Epithelial cell of prostate (primary cell): ENCODE data around the gene RNF113B.

Source experiments
- DNase-seq: peaks from one replicate; pipeline ENCODE4 v3.0.0-alpha.2; 2011; ENCODE audit warnings: low read depth, low spot score
- H3K27ac ChIP-seq: fragments of 450-650 bp; 2 replicates; pipeline ENCODE4 v1.5.1; 2017; ENCODE audit warnings: mild to moderate bottlenecking

RNF113B gene

DNA sequence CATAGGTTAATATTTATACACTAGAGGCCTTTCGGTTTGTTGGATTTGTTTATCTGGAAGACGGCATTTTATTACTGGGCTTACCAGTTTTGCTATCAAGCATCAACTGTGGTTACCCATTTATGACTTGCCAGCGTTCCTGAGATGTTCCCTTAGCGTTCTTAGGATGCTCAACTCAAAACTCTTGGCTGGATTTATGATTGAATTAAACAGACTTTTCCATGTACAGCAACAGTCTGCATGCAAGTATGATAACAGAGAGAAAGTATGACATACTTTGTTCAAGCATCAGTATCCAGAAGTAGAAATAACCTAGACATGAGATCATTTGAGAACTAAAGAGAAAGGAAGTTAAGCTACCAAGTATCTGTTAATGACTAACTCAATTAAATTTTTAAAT is 29.9 kb upstream of the RNF113B start:
- H3K27ac ChIP-seq = peak overlapping the region; percentile 51
- DNase-seq = no peak

DNA sequence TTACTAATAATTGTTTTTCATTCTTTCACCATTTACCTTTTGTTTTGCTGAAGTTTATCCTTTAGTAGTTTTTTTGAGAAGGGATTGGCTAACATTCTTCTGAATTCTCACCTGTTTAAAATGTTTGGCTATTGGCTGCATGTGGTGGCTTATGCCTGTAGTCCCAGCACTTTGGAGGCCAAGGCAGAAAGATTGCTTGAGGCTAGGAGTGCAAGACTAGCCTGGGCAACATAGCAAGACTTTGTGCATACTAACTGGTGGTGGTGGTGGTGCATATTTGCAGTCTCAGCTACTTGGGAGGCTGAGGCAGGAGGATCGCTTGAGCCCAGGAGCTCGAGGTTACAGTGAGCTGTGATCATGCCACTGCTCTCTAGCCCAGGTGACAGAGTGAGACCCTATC is 27.5 kb upstream of the RNF113B start:
- no peak for DNase-seq
- no peak overlapping the region for H3K27ac ChIP-seq

DNA sequence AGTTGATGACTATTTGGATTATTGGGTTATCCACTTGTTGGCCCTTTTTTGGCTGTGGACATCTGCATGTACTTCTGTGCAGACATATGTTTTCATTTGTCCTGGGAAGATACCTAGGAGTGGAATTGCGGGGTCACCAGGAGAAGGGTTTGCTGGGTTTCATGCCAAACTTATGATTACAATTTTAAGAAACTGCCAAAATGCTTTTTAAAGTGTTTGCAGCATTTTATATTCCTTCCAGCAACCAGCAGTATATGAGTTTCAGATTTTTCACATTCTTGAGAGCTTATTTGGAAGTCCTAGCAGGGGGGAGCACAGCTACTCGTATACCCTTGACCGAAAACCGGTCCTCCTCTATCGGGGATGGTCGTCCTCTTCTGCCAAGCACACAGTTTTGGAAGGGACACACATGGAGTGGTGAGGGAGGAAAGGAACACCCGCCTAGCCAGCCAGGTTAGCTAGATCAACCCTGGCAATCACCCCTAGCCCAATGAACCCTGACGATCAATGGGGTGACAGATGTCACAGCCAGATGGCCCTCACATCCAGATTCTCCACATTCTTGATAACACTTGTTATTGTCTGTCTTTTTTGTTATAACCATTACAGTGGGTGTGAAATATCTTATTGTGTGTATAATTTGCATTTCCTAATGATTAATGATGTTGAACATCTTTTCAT is 26.7 kb upstream of the RNF113B start:
- no peak overlapping the region for H3K27ac ChIP-seq
- DNase-seq = no peak

DNA sequence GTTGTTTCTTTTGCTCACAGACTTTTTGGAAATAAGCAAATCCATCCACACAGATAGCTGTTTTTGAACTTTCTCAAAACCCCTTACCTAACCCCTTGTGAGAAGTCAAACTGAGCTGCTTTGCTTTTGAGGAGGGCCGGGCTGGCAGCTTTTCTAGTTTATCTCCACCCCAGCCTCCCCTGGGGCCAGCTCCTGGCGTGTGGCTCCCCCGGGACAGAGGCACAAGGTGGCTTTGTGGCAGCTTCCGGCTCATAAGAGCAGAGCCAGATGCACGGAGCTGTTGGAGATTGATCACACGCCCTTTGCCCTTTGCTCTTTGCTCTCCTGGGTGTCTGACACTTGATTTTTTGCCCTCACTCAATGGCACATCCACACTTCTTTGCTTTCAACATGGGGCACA is 24.9 kb upstream of the RNF113B start:
- H3K27ac ChIP-seq = no peak overlapping the region
- no peak for DNase-seq

DNA sequence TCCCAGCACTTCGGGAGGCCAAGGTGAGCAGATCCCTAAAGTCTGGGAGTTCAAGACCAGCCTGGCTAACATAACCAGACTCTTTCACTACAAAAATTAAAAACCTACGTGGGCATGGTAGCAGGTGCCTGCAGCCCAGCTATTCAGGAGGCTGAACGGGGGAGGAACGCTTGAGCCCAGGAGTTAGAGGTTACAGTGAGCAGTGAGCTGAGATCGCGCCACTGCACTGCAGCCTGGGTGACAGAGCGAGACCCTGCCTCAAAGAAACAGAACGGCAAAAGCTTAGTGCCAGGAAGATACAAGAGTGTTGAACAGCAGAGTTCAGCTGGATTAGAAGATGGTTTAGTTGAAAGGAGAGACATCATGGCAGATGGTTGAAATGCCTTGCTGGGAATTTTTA is 24.1 kb upstream of the RNF113B start:
- H3K27ac ChIP-seq = no peak overlapping the region
- no peak for DNase-seq

DNA sequence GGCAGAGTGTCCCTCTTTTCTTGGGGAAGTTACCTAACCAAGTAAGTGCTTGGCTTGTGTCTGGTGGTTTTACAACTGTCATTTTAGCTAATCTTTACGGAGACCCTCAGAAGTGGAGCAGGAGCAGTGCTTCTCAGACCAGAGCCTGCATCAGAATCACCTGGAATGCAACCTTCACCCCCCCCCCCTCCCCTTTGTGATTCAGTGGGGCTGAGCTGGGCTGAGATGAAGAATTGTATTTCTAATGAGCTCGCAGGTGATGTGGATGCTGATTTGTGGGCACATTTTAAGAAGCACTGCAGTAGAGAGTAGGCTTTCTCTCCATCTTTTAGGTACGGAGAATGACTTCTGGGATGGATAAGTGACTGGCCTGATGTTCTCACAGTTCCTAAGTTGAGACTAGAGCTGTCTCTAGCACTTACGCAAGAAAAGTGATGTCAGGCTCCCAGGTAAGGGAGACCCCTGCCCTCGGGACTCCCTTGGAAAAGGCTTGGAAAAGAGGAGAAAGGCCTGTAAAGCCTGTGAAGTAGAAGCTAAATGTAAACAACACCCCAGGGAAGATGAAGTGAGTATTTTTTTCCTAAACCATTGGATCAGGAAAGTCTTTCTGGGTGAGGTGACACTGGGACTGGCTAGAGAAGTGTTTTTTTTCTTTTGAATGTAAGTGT is 23.3 kb upstream of the RNF113B start:
- no peak overlapping the region for H3K27ac ChIP-seq
- DNase-seq = no peak

DNA sequence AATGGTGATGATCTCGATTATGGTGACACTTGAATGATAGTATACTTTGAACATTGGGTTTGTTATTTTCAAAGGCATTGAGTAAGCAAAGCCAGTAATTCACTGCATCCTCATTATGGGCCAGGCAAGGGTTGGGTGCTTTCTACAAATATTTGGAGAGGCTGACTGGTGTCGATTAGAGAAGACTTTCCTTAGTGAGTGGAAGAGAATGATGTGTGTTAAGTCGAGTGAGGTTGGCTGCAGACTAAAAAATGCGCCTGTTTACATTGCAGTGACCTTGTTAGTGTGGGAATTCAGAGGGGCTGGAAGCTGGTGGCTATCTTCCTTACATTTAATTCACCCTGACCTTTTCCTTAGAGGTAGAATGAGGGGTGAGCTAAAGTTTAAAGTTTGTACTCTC is 22.4 kb upstream of the RNF113B start:
- no peak for DNase-seq
- H3K27ac ChIP-seq = no peak overlapping the region

DNA sequence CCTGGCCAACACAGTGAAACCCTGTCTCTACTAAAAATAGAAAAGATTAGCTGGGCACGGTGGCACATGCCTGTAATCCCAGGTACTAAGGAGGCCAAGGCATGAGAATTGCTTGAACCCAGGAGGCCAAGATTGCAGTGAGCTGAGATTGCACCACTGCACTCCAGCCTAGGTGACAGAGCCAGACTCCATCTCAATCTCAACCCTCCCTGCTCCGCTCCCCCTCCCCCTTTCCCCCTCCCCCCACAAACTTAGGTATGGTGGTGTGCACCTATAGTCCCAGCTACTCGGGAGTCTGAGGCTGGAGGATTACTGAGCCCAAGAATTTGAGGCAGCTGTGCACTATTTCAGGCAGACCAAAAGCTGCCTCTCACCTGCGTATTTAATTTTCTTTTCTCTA is 21.6 kb upstream of the RNF113B start:
- no peak overlapping the region for H3K27ac ChIP-seq
- no peak for DNase-seq

DNA sequence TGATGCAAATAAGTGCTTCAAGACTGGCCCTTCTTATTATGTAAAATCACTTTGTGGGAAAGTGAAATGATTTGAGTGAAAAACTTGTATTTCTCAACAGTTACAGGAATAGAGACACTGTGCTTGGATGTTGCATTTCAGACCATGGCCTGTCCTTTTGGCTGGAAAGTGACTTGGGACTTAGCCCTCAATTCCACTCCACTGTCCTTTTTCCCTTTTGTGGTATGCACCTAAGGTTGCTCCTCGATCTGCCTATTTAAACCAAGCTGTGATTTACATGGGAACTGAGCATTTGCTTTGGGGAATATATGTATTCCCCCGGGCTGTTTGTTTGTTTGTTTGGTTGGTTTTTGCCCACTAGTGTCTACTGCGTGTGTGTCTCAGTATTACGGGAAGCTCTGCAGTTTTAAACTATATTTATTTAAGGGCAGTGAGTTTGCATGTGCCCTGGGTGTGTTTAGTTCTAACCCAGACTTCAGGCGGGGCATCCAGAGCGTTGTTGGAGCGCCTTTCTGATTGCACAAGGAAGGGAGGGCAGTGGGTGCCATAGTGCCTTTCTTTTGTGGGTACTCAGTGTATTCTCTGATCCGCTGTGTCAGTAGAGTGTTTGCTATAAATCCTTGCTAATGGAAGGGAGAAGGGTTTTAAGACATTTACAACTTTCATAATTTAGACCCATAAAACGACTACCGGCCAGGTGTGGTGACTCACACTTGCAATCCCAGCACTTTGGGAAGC is 18.2 kb upstream of the RNF113B start:
- H3K27ac ChIP-seq = no peak overlapping the region
- no peak for DNase-seq

DNA sequence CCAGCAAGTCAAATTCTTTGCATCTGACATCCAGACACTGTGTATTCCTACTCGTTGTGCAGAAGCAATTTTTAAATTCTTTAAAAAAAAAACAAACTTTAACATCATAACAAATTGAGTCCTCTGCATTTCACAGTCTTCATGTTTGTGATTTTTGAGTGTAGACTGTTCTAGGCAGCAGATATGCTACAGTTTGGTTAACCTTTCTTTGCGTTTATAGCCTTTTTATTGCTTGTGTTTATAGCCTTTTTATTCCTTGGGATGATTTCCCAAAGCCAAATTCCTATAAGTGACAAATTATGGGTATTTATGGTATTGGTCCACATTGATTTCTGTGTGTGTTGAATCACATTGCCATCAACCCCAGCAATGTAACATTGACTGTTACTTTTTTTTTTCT is 14.9 kb upstream of the RNF113B start:
- no peak for DNase-seq
- H3K27ac ChIP-seq = no peak overlapping the region

DNA sequence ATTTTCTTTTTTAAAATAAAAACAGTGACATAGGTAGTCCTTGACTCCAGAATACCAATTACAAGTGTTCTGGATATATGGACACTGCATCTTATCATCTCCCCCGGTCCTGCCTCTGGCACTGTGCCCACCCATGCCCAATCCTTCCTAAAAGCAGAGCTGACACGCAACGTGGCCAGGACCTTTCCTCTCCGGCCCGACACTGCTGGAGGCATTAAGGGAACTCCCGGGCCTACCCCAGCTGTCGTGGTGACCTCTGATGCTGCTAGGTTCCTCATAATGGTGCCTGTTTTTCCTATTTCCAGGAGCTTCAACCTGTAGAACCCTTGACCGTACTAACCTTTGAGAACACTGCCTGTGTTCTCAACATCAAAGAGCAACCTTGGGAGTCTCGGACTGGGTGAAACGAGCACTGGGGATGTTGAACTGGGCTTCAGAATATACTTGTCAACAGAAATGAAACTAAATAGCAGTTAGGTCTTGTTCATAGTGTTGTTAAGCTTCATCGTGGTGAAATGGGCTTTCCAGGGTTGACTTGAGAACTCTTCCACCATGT is 13.9 kb upstream of the RNF113B start:
- no peak for DNase-seq
- H3K27ac ChIP-seq = no peak overlapping the region

DNA sequence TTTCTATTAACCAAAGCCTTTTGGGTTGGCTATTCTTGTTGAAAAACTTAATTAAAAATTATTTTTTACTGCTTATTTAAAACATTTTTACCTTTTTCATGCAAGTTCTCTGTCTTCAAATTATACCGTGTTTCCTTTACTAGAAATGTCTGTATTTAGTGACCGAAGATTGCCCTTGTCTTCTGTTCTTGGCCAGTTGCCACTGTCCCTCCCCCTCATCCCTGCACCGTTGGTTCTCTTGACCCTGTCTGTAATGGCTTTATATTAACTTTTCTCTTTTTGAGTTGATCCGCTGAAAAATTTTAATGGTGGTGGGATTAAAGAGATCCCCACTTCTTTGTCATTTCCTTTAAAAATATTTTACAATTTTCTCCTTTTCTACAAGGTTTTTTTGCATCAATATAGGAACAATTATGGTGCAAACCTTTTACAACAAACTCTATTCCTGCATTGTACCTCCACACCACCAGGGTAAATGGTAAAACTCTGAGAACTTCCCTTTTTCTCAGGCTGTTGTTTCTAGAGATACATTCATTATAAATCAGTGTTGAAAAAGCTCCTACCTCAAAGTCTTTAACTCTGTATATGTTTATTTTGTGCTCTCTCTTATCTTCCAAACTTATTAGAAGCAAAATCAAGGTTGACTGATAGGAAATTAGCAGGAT is 12.9 kb upstream of the RNF113B start:
- DNase-seq = no peak
- no peak overlapping the region for H3K27ac ChIP-seq

DNA sequence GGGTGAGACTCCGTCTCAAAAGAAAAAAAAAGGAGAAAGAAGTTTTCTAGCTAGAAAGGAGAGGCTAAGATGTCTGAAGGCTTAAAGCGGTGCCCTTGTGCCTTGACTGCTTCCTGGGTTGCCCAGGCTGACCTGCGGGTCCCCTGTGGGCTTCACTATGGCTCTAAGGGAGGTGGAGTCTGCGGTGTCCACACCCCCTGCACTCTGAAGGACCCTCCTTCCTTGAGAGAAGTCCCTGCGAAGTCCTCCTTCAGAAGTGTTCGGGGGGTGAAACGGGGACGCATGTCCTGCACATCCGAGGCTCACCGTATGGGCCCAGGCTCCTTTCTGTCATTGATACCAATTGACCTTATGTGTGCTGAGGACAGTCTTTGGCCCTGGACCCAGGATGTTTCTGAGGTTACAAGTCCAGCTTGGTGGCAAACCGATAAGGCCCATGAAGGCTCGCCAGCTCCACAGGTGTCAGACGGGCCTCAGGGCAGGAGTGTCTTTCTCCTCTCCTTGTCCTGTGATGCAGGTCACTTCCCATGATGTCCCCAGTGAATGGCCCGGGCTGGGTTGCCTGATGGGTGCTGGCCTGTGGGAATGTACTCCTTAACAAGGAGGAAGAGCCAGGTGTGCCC is 11.6 kb upstream of the RNF113B start:
- DNase-seq = no peak
- H3K27ac ChIP-seq = no peak overlapping the region

DNA sequence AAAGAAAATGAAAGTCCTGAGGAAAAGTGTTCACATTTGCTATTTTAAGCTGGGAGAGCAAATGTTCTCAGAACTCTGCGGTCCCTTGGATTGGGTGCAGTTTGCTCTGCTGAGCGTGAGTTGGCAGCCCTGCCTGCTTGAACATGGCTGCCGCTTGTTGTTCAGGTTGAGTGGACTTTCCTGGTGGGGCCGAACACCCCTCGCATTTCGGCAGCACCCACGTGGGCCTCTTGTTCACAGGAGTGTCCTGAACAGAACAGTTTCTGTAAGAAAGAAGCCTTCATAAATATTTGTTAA is 10.8 kb upstream of the RNF113B start:
- DNase-seq = no peak
- H3K27ac ChIP-seq = no peak overlapping the region

DNA sequence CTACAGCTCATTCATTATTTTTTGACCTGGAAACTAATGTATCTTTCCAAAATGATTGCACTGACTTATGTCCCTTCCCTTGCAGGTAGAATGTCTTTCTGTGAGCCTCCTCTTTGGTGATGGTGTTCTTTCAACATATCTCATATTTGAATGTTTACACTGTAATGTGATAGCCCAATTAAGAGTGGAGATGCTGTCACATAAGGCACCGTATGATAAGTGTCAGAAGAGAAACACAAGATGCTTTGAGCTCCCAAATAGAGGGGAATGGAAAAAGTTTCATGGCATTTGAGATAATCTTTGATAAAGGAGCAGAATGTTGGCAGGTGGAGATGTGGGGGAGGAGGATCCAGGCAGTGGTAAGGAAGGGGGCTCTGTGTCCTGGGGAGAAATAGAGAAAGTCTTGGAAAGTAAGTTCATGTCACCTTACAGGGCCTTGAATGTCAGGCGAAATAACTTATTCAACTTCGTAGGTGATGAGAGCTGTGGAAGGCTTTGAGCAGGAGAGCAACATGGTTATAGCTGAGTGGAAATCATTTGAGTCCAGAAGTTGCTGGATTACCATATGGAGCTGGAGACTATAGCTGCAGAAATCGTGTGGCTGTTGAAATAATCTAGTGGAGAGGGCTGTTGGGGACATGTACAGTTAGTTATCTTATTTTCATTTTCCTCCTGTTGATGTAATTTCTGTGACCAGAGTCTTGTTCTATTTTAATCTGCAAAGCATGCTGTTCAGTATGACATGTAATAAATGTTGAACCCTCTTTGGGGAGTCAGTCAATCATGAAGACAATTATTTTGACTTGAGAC is 10.3 kb upstream of the RNF113B start:
- no peak for DNase-seq

DNA sequence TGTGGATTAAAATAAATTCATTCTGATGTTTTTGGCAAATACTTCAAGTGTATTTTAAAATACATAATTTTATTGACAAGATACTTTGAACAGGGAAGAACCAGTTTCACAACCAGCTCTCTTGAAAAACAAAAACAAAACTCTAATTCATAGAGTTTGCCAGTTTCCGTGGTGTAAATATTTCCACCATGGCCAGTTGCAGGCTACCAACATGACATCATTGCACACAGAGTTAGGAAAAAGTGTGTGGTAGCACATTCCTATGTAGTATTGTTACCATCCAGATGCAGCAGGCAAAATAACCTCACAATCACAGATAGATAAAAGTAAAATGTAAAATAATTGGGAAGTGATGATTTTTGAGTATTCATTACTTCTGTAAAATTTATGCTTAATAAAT is 7.7 kb upstream of the RNF113B start:
- no peak for DNase-seq
- no peak overlapping the region for H3K27ac ChIP-seq

More for the DNA sequence above, 10.3 kb upstream of the RNF113B start:
- no peak overlapping the region for H3K27ac ChIP-seq

DNA sequence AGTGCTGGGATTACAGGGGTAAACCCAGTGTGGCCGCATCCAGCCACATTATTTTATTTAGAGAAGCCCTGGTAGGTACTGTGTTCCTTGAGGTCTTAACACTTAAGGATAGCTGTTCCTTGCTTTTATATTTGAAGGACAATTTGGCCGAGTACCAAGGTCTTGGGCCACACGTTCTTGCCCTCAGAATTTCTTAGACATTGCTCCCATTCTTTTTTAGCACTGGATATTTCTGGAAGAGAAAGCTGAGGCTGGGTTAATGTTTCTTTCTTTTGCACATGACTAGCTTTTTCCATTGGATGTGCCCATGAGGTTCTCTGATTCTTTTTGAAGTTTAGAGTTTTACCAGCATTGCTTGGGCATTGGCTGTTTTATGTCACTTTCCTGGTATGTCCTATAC is 5.5 kb upstream of the RNF113B start:
- DNase-seq = no peak
- H3K27ac ChIP-seq = no peak overlapping the region

DNA sequence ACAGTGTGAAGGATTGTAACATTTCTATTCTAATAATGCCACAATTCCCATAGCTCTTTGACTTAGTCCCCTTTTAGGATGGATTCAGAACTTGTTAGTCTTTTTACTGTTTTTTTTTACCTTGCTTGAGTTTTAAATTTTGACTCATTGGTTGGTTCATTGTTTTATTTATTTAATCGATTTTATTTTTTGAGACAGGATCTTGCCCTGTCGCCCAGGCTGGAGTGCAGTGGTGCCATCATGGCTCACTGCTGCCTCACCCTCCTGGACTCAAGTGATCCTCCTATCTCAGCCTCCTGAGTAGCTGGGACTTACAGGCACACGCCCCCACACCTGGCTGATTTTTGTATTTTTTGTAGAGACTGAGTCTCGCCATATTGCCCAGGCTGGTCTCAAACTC is 5.1 kb upstream of the RNF113B start:
- no peak overlapping the region for H3K27ac ChIP-seq
- DNase-seq = no peak

DNA sequence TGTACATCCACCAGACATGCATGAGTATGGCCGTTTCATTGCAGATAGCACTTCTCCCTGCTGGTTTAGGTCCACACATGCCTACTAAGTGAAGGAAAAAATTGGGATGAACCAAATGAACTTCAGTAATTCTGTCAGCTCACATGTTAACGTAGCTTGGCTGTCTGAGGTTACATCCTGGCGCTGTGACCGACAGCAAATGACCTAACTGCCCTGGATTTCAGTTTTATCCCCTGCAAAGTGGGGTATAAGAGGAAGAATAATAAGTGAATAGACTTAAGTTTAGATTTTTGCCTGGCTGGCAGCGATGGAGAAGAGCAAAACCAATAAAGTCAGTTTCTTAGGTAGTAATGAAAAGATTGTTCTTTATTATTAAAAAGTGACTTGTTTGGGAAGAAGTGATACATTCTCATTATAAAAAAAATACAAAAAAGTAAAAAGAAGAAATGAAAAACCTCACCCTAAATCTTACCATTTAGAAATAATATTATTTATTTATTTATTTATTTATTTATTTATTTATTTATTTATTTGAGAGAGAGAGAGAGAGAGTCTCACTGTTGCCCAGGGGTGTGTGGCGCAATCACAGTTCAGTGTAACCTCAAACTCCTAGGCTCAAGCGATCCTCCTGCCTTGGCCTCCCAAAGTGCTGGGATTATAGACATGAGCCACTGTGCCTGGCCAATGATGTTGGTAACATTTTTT is 4.2 kb upstream of the RNF113B start:
- H3K27ac ChIP-seq = no peak overlapping the region
- no peak for DNase-seq
